Glomerular endothelial cell (primary cell): Measurements from ENCODE around the gene ZNF771. TPM values are rescaled to one million over a fixed set of nuclear protein-coding genes. Genes with fewer than 3 reads are reported as not detected.
"Not testable (repeated sequence)": the region's sequence is repeated elsewhere in the genome, so short reads cannot be mapped to it uniquely, and the experiment has no call there.

Experiments used
- DNase-seq: peaks from one replicate; pipeline ENCODE4 v3.0.0-alpha.2; 2011; ENCODE audit warnings: low read depth, low spot score; ENCODE audit errors: extremely low read depth
- total RNA-seq: library from RNA; depleted of rRNA; stranded (reverse); fragments of >200 nt; gene quantifications from 2 replicates; pipeline ENCODE4 v1.2.3, GENCODE V29; 2015

The ZNF771 gene
- total RNA-seq, 1 donor from 2014 or later: 19.0 TPM

- no peak for DNase-seq
Observed at GRCh38 chr16:30458561-30459394, 51.4 kb downstream of the ZNF771 start.

- DNase-seq: no peak
Observed at GRCh38 chr16:30459456-30459855, 52.0 kb downstream of the ZNF771 start.

- DNase-seq: not testable (repeated sequence)
Observed at GRCh38 chr16:30461426-30461825, 54.0 kb downstream of the ZNF771 start.

GRCh38 chr16:30464078-30464477, 56.7 kb downstream of the ZNF771 start:
- no peak for DNase-seq

Other genes starting within 250 kb of the ZNF771 start
- 1.5 and 3.0 TPM in 2 replicates for gene CORO1A, start 224.0 kb upstream of the ZNF771 start, total RNA-seq
- 223 and 376 TPM in 2 replicates for gene BOLA2B, start 213.9 kb upstream of the ZNF771 start, total RNA-seq
- gene SLX1A, start 213.7 kb upstream of the ZNF771 start, total RNA-seq: 62.4 and 113 TPM in 2 replicates
- 10.2 and 19.4 TPM in 2 replicates for gene SULT1A3, start 208.4 kb upstream of the ZNF771 start, total RNA-seq
- 0.47 and 1.5 TPM in 2 replicates for gene NPIPB13, start 159.1 kb upstream of the ZNF771 start, total RNA-seq
- 55.6 and 56.3 TPM in 2 replicates for gene CD2BP2, start 52.3 kb upstream of the ZNF771 start, total RNA-seq
- 47.8 and 61.4 TPM in 2 replicates for gene TBC1D10B, start 37.1 kb upstream of the ZNF771 start, total RNA-seq
- not detected in 2 replicates for gene MYL11, start 32.8 kb upstream of the ZNF771 start, total RNA-seq
- gene SEPTIN1, start 25.0 kb upstream of the ZNF771 start, total RNA-seq: 0.47 TPM in 1 of 2 replicates, not detected in the other
- 14.0 and 14.4 TPM in 2 replicates for gene ZNF48, start 12.2 kb upstream of the ZNF771 start, total RNA-seq
- gene DCTPP1, start 22.4 kb downstream of the ZNF771 start, total RNA-seq: 35.9 and 43.8 TPM in 2 replicates
- 35.3 and 38.1 TPM in 2 replicates for gene SEPHS2, start 38.3 kb downstream of the ZNF771 start, total RNA-seq
- not detected in 2 replicates for gene ITGAL, start 65.1 kb downstream of the ZNF771 start, total RNA-seq
- 31.9 and 36.2 TPM in 2 replicates for gene ZNF768, start 119.0 kb downstream of the ZNF771 start, total RNA-seq
- 6.0 and 6.1 TPM in 2 replicates for gene ZNF747, start 127.3 kb downstream of the ZNF771 start, total RNA-seq
- gene ZNF764, start 150.8 kb downstream of the ZNF771 start, total RNA-seq: 9.9 and 12.5 TPM in 2 replicates
- gene ZNF688, start 164.1 kb downstream of the ZNF771 start, total RNA-seq: 11.1 and 12.4 TPM in 2 replicates
- gene ZNF785, start 178.1 kb downstream of the ZNF771 start, total RNA-seq: 5.8 and 11.2 TPM in 2 replicates
- 9.0 and 11.4 TPM in 2 replicates for gene ZNF689, start 202.8 kb downstream of the ZNF771 start, total RNA-seq
- 22.4 and 38.1 TPM in 2 replicates for gene PRR14, start 243.4 kb downstream of the ZNF771 start, total RNA-seq